HG02981 (cell line): ENCODE results near the gene CA5B.
"Not testable (repeated sequence)": the region's sequence is repeated elsewhere in the genome, so short reads cannot be mapped to it uniquely, and the experiment has no call there.

ENCODE experiments used
- ATAC-seq: cut with Tn5 transposase; IDR thresholded peaks from one replicate; pipeline ENCODE4 v1.9.1; 2021; ENCODE audit warnings: mild to moderate bottlenecking, moderate library complexity; ENCODE audit not compliant: unreplicated experiment

CA5B gene

GRCh38 chrX:15737959-15738902, at the start of gene CA5B:
Gene CA5B, plus strand, starts transcription at chrX:15738270. Its CDS starts 11,754 bp downstream, at chrX:15750024.
- ATAC-seq, result peak; percentile 89

- no peak for ATAC-seq
Measured at GRCh38 chrX:15694941-15695451, 43.1 kb upstream of the CA5B start.

- no peak for ATAC-seq
Measured at GRCh38 chrX:15696516-15696915, 41.6 kb upstream of the CA5B start.

GRCh38 chrX:15702488-15703371, 35.3 kb upstream of the CA5B start:
- ATAC-seq, result no peak

- not testable (repeated sequence) for ATAC-seq
Measured at GRCh38 chrX:15703809-15704208, 34.3 kb upstream of the CA5B start.

- not testable (repeated sequence) for ATAC-seq
Measured at GRCh38 chrX:15704273-15704672, 33.8 kb upstream of the CA5B start.

GRCh38 chrX:15714529-15714928, 23.5 kb upstream of the CA5B start:
- ATAC-seq, result no peak

- ATAC-seq, result no peak
Measured at GRCh38 chrX:15718283-15718970, 19.6 kb upstream of the CA5B start.

GRCh38 chrX:15719324-15719968, 18.6 kb upstream of the CA5B start:
- no peak for ATAC-seq

GRCh38 chrX:15721911-15722310, 16.2 kb upstream of the CA5B start:
- no peak for ATAC-seq

GRCh38 chrX:15723887-15724517, 14.1 kb upstream of the CA5B start:
- ATAC-seq, result no peak

- ATAC-seq, result no peak
Measured at GRCh38 chrX:15724911-15725310, 13.2 kb upstream of the CA5B start.

- ATAC-seq, result not testable (repeated sequence)
Measured at GRCh38 chrX:15731368-15731767, 6.7 kb upstream of the CA5B start.

GRCh38 chrX:15737190-15737958, 696 bp upstream of the CA5B start:
- ATAC-seq, result no peak

GRCh38 chrX:15739886-15740285, 1.8 kb downstream of the CA5B start:
- ATAC-seq, result no peak

- ATAC-seq, result no peak
Measured at GRCh38 chrX:15744181-15744867, 6.3 kb downstream of the CA5B start.

GRCh38 chrX:15745179-15745578, 7.1 kb downstream of the CA5B start:
- no peak for ATAC-seq

GRCh38 chrX:15746651-15747050, 8.6 kb downstream of the CA5B start:
- ATAC-seq, result not testable (repeated sequence)
